GM12865 (cell line): ENCODE data around the gene SFMBT2.

ENCODE experiments used
- DNase-seq: peaks from one replicate; pipeline ENCODE4 v3.0.0; 2010; ENCODE audit warnings: low read depth
- H3K4me3 ChIP-seq: 2 replicates; pipeline ENCODE4 v1.5.1; 2011; ENCODE audit warnings: mild to moderate bottlenecking, low read depth, low read length, control low read depth
- CTCF ChIP-seq: IDR thresholded peaks from 2 replicates; pipeline ENCODE4 v1.5.1; 2011; ENCODE audit warnings: low read length, control low read depth, low read depth, inconsistent platforms; ENCODE audit not compliant: insufficient read depth; ENCODE audit errors: missing control alignments

Gene SFMBT2

GRCh38 chr10:7425691-7426090 lies 14.9 kb upstream of the SFMBT2 start:
- DNase-seq = no peak
- TF ChIP-seq CTCF = no peak
- no peak overlapping the region for H3K4me3 ChIP-seq

- no peak overlapping the region for H3K4me3 ChIP-seq
- no peak for DNase-seq
- no peak for TF ChIP-seq CTCF
These were observed 14.1 kb upstream of the SFMBT2 start for GRCh38 chr10:7424919-7425318.

- no peak overlapping the region for H3K4me3 ChIP-seq
- TF ChIP-seq CTCF = no peak
These were observed 13.5 kb upstream of the SFMBT2 start for GRCh38 chr10:7424315-7424714.

GRCh38 chr10:7423521-7423920 lies 12.7 kb upstream of the SFMBT2 start:
- H3K4me3 ChIP-seq = no peak overlapping the region
- no peak for DNase-seq
- no peak for TF ChIP-seq CTCF

More at GRCh38 chr10:7424315-7424714, 13.5 kb upstream of the SFMBT2 start:
- DNase-seq = no peak

- H3K4me3 ChIP-seq = no peak overlapping the region
- DNase-seq = no peak
- TF ChIP-seq CTCF = no peak
These were observed 10.7 kb upstream of the SFMBT2 start for GRCh38 chr10:7421526-7421925.

GRCh38 chr10:7419998-7420397 lies 9.2 kb upstream of the SFMBT2 start:
- DNase-seq = no peak
- TF ChIP-seq CTCF = no peak
- H3K4me3 ChIP-seq = no peak overlapping the region

- no peak for TF ChIP-seq CTCF
- H3K4me3 ChIP-seq = no peak overlapping the region
- peak; percentile 33 for DNase-seq
These were observed 7.0 kb upstream of the SFMBT2 start for GRCh38 chr10:7417807-7418206.
